ENCODE data around the gene ADCK1.
"Not testable (repeated sequence)": the region's sequence is repeated elsewhere in the genome, so short reads cannot be mapped to it uniquely, and the experiment has no call there.

The ADCK1 gene

DNA sequence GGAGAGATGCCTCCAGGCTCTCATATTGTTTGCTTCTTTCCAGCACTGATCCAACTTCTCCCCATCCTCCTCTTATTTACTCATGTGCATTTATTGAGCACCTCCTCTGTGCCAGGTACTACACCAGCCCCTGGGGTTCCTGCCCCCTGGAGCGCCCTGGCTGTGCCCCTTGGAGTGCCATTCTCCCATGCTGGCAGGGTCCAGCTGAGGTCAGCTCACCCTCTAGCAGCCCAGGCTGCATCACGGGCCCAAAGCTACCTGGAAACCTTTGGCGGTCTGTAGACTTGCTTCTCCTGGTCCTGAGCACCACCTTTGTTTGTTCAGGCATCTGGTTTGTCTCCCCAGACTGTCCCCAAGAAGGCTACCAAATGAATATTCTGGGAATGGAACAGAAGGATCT lies 67.0 kb downstream of the ADCK1 start:
- DNase-seq (ENCODE audit: low read depth) = no peak

GRCh38 chr14:77867476-77867875 lies 67.6 kb downstream of the ADCK1 start:
- no peak for DNase-seq (ENCODE audit: low read depth)

GRCh38 chr14:77868552-77869285 lies 68.8 kb downstream of the ADCK1 start:
- no peak for DNase-seq (ENCODE audit: low read depth)

DNA sequence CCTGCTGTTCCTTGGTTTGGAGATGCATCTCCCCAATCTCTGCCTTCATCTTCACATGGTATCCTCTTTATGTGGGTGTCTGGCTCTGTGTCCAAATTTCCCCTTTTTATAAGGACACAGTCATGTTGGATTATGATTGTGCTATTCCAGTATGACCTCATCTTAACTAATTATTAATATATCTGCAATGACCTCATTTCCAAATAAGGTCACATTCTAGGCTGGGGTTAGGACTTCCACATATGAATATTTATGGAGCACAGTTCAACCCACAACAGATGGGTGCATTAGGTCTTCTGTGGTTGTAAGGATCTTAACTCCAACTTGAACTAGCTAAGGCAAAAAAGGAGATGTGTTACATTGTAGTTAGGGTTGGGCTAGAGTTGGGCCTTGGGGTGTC lies 69.4 kb downstream of the ADCK1 start:
- DNase-seq (ENCODE audit: low read depth) = no peak

DNA sequence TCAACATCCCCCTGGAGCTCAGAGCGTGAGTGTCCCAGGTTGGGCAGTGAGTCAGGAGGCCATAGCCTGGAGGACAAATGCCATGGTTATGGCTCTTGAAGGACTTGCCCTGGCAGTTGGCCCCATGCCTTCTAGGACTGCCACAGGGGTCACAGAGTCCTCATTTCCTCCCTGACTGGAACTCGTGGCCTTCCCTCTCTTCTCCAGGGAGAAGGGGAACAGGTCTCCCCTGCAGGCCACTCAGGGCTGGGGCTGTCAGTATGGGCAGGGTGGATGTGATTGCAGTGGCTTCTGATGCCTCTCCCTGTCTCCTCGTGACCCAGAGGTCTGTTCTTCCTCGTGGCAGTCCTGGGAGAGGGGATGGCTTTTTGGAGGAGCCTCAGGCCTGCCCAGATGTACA lies 70.7 kb downstream of the ADCK1 start:
- no peak for DNase-seq (ENCODE audit: low read depth)

DNA sequence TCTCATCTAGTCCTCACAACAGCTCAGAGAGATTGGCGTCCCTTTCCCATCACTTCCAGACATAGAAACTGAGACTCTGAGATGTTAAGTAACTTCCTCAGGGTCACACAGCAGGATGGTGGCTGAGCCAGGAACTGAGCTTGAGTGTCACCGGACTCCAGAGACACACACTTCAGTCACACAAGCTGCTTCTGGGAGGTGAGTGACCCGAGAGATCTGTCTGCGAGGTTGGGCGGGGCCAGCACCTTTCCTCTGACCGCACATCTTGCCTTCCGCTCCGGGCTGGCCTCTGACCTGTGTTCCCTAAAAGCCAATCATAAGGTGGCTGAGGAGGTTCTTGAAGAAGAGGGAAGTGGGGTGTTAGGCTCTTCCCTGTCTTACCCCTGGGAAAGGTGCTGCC lies 72.2 kb downstream of the ADCK1 start:
- DNase-seq (ENCODE audit: low read depth) = no peak

- DNase-seq (ENCODE audit: low read depth) = no peak
Observed at GRCh38 chr14:77872983-77873382, 73.1 kb downstream of the ADCK1 start.

- no peak for DNase-seq (ENCODE audit: low read depth)
Observed at GRCh38 chr14:77878783-77879182, 78.9 kb downstream of the ADCK1 start.

DNA sequence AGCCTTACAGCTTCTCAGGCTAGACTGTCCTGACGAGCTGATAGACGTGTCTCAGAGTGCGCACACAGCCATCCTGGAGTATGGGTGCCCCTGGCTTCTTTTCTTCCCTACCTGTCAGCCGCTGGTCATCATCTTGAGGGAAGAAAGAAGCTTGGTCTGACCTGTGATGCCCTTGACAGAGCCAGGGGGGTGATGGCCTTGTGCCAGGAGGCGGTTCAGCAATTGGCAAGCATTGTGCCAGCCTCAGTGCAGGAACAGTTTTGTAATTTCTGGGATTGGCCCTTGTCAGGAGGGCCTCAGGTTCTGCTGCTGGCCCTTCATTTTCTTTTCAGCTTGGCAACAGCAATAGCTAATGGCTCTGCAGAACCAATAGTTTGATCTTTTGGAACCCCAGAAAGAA lies 80.1 kb downstream of the ADCK1 start:
- DNase-seq (ENCODE audit: low read depth) = no peak

- no peak for DNase-seq (ENCODE audit: low read depth)
Observed at GRCh38 chr14:77882098-77882497, 82.2 kb downstream of the ADCK1 start.

DNA sequence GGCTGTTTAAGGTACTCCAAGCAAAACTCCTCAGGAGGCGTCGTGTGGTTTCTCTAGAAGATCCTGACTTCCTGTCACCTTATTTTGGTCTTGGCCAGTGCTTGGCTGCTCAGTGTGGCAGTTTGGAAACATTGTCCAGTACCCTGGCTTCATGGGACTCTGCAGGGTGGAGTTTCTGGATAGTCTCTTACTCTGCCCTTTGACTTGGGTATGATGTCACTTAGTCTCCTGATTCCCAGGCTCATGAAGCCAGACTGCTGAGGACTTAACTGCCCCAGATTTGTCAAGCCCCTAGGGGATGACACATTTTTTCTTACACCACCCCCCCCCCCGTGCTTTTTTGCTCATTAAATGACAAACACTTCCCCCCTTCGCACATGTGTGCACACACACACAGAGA lies 82.7 kb downstream of the ADCK1 start:
- no peak for DNase-seq (ENCODE audit: low read depth)

DNA sequence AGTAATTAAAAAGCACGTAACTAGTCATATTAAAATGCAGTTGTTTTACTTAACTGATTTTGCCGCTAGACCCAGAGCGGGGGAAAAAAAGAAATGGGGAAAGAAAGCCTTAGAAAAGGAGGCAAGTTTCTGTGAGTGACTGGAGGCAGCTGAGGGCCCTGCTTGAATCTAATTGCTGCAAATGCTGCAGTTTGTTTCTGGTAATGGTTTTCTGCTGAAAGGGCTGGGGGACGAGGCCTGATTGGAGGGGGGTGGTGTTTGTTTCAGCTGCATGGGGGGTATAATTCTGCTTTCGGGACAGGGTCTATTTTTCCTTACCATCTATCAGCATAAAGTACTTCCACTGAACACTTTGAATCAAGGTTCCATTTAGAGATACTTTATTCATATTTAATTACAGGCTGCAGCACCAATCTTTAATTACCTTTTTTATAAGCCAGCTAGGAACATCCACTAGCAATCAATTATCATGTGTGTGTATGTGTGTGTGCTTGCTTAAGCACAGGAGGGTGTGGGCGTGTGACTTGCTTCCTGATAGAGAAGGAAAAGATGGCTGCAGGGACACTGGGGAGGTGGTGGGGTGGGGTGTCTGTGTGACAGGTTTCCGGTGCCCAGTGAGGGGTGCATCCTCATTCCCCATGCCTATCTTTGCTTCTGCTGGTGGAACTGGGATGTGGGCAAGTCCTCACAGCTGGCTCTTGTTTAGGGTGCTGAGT lies 83.4 kb downstream of the ADCK1 start:
- no peak for DNase-seq (ENCODE audit: low read depth)

DNA sequence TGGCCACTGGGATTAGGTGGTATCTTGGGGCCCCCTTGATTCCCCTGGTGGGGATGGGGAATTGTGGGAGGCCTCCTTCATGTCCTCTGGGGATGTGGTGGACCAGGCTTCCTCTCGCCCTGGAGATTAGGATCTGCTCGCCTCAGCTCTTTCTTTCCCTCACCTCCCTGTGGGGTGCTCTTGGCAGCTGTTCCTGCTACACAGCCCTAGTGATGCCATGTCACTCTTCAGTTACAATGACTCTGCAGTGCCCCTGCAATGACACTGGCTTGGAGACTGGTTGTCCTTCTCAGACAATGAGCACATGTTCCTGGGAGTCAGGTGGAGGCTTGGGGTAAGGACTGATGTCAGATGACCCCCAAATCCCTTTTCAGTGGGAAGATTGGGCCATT lies 83.9 kb downstream of the ADCK1 start:
- DNase-seq (ENCODE audit: low read depth) = no peak

GRCh38 chr14:77885367-77885766 lies 85.5 kb downstream of the ADCK1 start:
- no peak for DNase-seq (ENCODE audit: low read depth)

DNA sequence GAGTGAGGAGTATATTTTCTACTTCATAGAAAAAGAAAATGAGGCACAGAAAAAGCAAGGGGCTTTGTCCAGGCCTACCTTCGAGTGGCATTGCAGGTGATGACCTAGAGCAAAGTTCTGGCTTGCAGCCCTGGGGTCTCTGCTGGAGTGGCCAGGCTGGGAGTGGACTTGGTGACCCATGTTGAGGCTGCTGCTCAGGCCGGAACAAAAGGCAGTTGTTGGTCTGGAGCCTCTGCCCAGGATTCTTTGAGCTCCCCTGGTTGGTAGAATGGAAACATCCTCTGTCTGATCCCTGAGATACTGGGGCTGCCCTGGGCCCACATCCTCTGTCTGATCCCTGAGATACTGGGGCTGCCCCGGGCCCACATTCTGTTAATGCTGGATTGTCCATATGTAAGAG lies 86.1 kb downstream of the ADCK1 start:
- no peak for DNase-seq (ENCODE audit: low read depth)

- not testable (repeated sequence) for DNase-seq (ENCODE audit: low read depth)
Observed at GRCh38 chr14:77888903-77889302, 89.0 kb downstream of the ADCK1 start.

- no peak for DNase-seq (ENCODE audit: low read depth)
Observed at GRCh38 chr14:77889971-77890442, 90.1 kb downstream of the ADCK1 start.

GRCh38 chr14:77890873-77891272 lies 91.0 kb downstream of the ADCK1 start:
- no peak for DNase-seq (ENCODE audit: low read depth)

- no peak for DNase-seq (ENCODE audit: low read depth)
Observed at GRCh38 chr14:77892381-77892871, 92.5 kb downstream of the ADCK1 start.

- no peak for DNase-seq (ENCODE audit: low read depth)
Observed at GRCh38 chr14:77892890-77893484, 93.1 kb downstream of the ADCK1 start.

GRCh38 chr14:77897374-77897773 lies 97.5 kb downstream of the ADCK1 start:
- DNase-seq (ENCODE audit: low read depth) = no peak

GRCh38 chr14:77902811-77903210 lies 102.9 kb downstream of the ADCK1 start:
- DNase-seq (ENCODE audit: low read depth) = no peak

DNA sequence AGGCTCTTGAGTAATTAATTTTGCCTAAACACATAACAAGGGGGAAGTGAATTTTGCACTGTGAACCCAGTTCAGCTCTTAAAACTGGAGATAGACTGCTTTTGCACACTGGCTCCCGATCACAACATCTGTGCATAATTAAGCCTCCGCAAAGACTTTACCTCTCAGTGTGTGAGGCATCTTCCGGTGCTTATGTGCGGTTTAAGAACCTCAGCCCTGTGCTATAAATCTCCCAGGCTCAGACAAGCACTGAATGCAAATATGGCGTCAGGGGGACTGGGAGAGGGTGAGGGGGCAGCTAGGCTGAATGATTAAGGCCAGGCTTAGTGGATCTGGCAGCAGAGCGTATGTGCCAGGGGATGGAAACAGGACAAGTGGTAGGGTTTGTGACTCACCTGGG lies 103.3 kb downstream of the ADCK1 start:
- no peak for DNase-seq (ENCODE audit: low read depth)

Measured in activated gamma-delta T cell treated with anti-CD3 and anti-CD28 coated beads, Interleukin-2, amount 50 U/mL, for 16 hours (primary cell).